Mesodermal cell (in vitro differentiated cells): ENCODE data around the gene ZNF672.
A peak's percentile ranks its signal among the peaks of the same experiment; 100 is the strongest.

ENCODE experiments used
- H3K27ac ChIP-seq: 2 replicates; pipeline ENCODE4 v1.7.0; 2013; ENCODE audit warnings: mild to moderate bottlenecking, low read depth, low read length, moderate library complexity; ENCODE audit not compliant: severe bottlenecking
- H3K36me3 ChIP-seq: 2 replicates; pipeline ENCODE4 v1.7.1; 2013; ENCODE audit warnings: mild to moderate bottlenecking, low read length, moderate library complexity; ENCODE audit not compliant: control insufficient read depth, insufficient read depth
- H3K4me1 ChIP-seq: one replicate; pipeline ENCODE4 v1.7.1; 2013; ENCODE audit warnings: mild to moderate bottlenecking, low read length; ENCODE audit not compliant: insufficient read depth, control insufficient read depth, poor library complexity, severe bottlenecking
- H3K4me3 ChIP-seq: 2 replicates; pipeline ENCODE4 v1.7.0; 2013; ENCODE audit warnings: low read length, control low read depth, mild to moderate bottlenecking; ENCODE audit not compliant: insufficient read depth, poor library complexity, severe bottlenecking; ENCODE audit errors: extremely low read depth
- H3K9me3 ChIP-seq: 2 replicates; pipeline ENCODE4 v1.7.1; 2013; ENCODE audit warnings: mild to moderate bottlenecking, low read length, moderate library complexity; ENCODE audit not compliant: control insufficient read depth
- WGBS, 2 experiments: methylation state at CpG; one replicate each; pipeline ENCODE4 v1.1.5; 2013; ENCODE audit warnings: missing lambda C conversion rate in 2 of 2; ENCODE audit not compliant: insufficient coverage in 2 of 2; 5-methylcytosine and 5-hydroxymethylcytosine counted together

The ZNF672 gene

DNA sequence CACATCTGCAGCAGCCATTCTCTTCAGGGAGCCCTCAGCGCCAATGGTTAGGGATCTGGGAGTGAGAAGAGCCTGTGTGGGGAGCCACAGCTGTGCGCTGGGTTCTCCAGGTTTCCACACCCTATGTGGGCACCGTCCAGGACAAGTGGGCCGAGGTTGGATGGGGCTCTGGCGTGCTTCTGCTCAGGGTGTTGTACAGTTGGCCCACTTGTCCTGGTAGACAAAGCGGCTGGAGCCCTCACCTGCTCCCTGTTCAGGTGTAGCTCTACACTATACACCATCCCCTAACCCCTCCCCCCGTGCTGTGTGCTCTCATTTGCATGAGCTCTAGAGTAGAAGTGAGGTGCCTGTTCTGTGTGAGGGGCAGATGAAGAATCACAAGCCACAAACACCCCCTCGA lies 24.5 kb upstream of the ZNF672 start:
- Histone ChIP-seq H3K36me3 (peaks cover 70% of the 10 kb centered on the region), H3K4me1 (no peaks in the 10 kb centered on the region), H3K4me3 (no peak overlapping the region), H3K9me3 (no peaks in the 10 kb centered on the region), H3K27ac (no peak overlapping the region)
- WGBS, 2 experiments: 82 to 92% methylated on average over 5 to 6 of the region's 8 CpGs

DNA sequence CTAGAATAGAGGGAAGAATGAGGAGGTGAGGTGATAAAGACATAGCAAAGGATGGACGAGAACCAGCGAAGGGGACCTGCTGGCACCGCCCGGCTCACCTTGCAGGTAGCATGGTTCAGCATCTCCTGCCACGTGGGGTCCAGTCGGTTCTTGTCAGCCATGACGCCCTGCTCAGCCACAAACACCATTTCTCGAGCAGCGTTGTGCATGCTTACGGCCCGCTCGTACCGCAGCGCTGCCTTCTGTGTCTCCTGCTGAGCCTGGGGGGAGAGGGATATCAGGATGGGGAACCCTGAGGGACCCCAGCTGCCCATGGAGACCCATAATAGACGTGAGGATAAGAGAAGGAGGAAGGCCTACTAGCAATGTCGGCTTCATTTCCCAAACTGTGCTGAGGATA lies 23.7 kb upstream of the ZNF672 start:
- no peak overlapping the region for H3K4me3 ChIP-seq
- no peak overlapping the region for H3K27ac ChIP-seq
- no peaks in the 10 kb centered on the region for H3K4me1 ChIP-seq
- peaks cover 78% of the 10 kb centered on the region for H3K36me3 ChIP-seq
- 95 to 97% methylated on average over 14 of the region's 16 CpGs for WGBS, 2 experiments
- no peaks in the 10 kb centered on the region for H3K9me3 ChIP-seq

DNA sequence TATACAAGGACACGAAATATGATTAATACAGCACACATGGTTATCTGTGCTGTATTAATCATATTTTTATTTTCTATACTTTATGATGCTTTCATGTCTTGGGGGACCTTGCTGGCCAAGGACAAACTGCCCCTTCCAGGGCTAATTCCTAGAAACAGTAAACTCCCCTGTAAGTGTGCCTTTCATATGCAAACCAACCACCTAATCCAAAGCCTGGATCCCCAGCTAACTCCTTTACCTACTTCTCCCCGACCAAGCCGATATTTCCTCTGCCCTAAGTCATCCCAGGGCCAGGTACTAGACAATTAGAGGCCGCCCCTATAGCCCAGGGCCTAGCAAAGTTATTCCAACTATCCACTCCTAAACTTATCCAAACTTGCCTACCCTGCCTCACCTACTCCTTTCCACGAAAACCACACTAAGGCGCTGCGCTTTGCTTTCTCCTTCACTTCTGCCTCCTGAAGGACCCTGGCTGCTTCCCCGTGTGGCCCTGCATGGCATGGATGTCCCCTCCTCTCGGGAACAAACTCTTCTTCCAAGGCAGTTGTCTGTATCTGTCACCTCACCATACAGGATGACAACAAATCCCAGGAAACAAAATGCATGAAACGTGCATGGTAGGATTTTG lies 22.5 kb upstream of the ZNF672 start:
- 85 to 86% methylated on average over 5 to 7 of the region's 10 CpGs for WGBS, 2 experiments
- Histone ChIP-seq H3K36me3 (peaks cover 85% of the 10 kb centered on the region), H3K9me3 (no peaks in the 10 kb centered on the region), H3K4me3 (no peak overlapping the region), H3K27ac (no peak overlapping the region), H3K4me1 (peaks cover 2% of the 10 kb centered on the region)

DNA sequence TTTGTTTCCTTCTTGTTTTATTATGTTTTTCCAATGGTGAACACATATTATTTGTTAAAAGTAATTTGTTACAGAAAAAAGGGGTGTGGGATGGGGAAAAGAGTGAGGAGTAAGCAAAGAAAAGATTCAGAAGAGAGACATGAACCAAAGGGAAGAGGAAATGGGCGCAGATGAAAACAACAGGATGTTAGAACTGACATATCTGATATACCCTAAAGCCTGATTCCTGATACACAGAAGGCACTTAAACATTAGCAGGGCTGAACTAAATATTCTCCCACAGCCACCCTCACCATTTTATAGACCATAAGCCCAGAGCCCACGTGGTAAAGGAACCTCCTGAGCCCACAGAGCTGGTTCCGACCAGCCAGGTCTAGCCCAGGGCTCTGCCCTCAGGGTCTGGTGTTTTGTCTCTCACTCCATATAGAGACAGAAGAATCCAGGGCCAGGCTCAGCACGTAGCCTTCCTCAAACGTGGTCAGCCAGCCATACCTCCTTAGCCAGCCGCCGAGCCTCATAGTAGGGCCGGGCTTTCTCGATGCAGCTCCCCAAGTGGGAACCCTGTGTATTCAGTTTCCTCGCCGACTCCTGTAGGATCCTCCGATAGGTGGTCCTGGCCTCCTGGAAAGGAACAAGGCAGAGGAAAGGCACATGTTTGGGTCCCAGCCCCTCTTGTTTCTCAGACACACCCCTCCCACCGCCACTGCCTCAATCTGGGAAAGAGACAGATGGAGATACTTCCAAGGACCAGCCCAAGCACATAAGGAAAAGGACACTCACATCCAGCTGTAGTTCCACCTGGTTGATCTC lies 21.8 kb upstream of the ZNF672 start:
- peaks cover 87% of the 10 kb centered on the region for H3K36me3 ChIP-seq
- peaks cover 7% of the 10 kb centered on the region for H3K4me1 ChIP-seq

DNA sequence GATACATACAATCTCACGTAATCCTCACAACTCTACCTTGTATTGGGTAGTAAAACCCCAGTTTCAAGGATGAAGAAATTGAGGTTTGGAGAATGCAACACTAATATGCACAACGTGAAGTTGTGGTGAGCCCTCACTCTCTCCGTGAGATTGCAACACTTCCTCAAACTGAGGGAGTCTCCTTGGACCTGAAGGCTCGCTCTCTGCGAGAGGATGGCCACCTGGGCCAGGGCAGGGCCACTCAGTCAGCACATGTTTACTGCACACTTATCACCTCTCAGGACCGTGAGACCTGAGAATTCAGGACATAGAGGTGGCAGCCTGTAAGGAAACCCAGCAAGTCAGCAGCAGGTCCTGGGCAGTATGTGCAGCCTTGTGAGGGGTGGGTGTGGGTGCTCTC lies 21.0 kb upstream of the ZNF672 start:
- peaks cover 88% of the 10 kb centered on the region for H3K36me3 ChIP-seq
- 93 to 94% methylated on average over 4 of the region's 6 CpGs for WGBS, 2 experiments
- H3K4me1 ChIP-seq: peaks cover 14% of the 10 kb centered on the region
- H3K9me3 ChIP-seq: no peaks in the 10 kb centered on the region
- no peak overlapping the region for H3K27ac ChIP-seq
- H3K4me3 ChIP-seq: no peak overlapping the region

More for the DNA sequence above, 21.8 kb upstream of the ZNF672 start:
- no peak overlapping the region for H3K27ac ChIP-seq
- WGBS, 2 experiments: 89 to 93% methylated on average over 12 to 13 of the region's 13 CpGs
- no peaks in the 10 kb centered on the region for H3K9me3 ChIP-seq
- no peak overlapping the region for H3K4me3 ChIP-seq

DNA sequence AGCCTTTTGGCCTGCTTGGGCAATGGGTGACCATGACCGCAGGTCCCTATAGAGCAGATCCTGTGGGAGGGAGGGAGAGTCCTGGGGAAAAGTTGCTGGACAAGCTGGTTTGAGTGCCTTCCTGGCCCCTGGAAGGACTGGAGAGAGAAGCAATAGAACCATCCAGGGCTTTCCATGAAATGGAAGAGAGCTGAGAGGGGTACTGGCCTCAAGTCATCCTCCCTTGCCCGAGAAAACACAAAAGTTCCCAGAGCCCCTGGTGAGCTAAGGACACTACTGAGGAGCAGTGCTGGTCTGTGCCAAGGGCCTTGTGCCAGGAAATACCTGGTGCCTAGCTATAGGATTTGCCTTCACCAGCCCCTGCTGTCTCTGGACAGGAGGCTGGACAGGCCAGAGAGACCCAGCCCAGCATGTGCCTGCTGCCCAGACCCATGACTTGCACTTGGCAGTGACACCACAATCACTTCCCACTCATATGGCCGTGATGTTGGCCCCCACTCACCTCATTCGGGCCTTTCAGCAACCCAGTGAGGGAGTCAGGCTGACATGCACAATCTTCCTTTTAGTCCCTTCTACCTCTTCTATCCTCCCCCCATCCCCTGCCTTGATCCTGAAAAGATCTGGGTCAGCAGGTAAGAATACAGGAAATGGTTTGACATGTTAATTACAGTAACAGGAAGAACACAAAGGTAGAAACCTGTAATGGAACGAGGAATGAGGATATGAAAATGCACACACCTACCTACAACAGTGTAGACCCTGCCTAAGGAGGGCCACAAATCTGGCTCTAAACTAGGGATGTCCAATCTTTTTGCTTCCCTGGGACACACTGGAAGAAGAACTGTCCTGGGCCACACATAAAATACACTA lies 19.3 kb upstream of the ZNF672 start:
- Histone ChIP-seq H3K9me3 (no peaks in the 10 kb centered on the region), H3K27ac (no peak overlapping the region), H3K4me3 (no peak overlapping the region), H3K4me1 (peaks cover 26% of the 10 kb centered on the region), H3K36me3 (peaks cover 90% of the 10 kb centered on the region)
- WGBS, 2 experiments: 82 to 96% methylated on average over 2 of the region's 5 CpGs

DNA sequence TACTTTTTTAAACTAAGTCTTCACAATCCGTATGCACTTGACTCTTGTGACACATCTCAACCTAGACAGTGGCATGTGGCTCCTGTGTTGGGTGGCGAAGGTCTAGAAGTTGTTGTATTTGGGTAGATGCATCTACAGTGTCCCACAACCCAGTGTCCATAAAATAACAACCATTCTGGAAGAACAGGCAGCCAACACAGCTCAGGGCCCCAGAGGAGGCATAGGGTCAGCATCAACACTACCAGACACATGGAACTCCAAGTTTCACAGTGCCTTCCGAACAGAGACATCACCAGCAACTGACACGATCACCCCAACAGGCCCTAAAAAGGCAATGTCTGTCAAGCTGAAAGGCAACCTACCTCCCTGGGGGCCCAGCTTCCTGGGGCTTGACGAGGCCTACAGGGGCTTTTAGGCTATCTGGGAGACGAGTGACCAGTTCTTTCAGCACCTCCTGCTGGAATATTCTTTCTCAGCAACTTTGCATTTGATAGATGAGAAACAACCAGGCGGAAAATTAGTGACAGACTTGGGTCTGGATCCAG lies 17.9 kb upstream of the ZNF672 start:
- H3K4me1 ChIP-seq: peaks cover 36% of the 10 kb centered on the region
- 97 to 100% methylated on average over 4 to 5 of the region's 7 CpGs for WGBS, 2 experiments
- H3K27ac ChIP-seq: no peak overlapping the region
- H3K36me3 ChIP-seq: peaks cover 88% of the 10 kb centered on the region
- no peaks in the 10 kb centered on the region for H3K9me3 ChIP-seq
- H3K4me3 ChIP-seq: no peak overlapping the region

DNA sequence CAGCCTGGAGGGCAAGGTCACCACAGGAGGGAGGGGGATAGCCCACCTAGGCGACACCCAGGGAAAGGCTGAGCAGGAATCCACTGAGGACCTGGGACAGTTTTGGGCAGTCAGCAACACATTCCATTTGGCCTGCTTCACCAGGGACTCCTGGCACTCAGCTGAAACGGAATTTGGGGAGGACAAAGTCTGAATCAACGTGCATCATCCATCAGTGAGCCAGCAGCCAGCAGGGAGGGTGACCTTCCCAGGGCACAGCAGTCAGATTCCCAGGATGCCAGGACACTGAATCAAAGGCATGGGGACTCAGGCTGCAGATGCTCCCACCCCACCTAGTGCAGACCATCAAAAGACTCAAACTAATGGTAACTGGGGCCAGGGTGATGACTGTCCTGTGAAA lies 16.9 kb upstream of the ZNF672 start:
- H3K27ac ChIP-seq: peak overlapping the region; percentile 29
- 74 to 78% methylated on average over 3 of the region's 3 CpGs for WGBS, 2 experiments
- H3K4me1 ChIP-seq: peaks cover 36% of the 10 kb centered on the region
- peaks cover 78% of the 10 kb centered on the region for H3K36me3 ChIP-seq
- H3K4me3 ChIP-seq: no peak overlapping the region
- no peaks in the 10 kb centered on the region for H3K9me3 ChIP-seq

DNA sequence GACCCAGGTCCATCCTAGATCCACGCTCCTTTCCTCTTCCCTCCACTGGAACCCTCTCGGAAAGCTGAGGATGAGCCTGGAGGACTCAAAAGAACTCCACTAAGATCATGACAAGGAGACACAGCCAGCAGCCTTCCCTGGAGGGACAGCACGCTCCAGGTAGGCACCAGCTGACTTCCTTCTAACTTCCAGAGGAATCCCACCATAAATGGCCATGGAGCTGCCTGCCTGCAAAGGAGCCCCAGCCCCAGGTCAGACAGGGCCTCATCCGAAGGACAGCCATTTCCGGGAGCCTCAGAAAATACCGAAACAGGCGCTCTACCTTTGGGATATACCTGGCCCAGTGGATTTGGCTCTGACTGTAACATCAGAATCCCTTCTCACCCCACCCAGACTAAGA lies 16.4 kb upstream of the ZNF672 start:
- WGBS, 2 experiments: 93% methylated on average over 6 of the region's 7 CpGs; no CpG with 5 or more reads in 1 of the 2 experiments
- Histone ChIP-seq H3K4me1 (peaks cover 36% of the 10 kb centered on the region), H3K4me3 (no peak overlapping the region), H3K9me3 (no peaks in the 10 kb centered on the region), H3K27ac (peak overlapping the region; percentile 13), H3K36me3 (peaks cover 72% of the 10 kb centered on the region)

DNA sequence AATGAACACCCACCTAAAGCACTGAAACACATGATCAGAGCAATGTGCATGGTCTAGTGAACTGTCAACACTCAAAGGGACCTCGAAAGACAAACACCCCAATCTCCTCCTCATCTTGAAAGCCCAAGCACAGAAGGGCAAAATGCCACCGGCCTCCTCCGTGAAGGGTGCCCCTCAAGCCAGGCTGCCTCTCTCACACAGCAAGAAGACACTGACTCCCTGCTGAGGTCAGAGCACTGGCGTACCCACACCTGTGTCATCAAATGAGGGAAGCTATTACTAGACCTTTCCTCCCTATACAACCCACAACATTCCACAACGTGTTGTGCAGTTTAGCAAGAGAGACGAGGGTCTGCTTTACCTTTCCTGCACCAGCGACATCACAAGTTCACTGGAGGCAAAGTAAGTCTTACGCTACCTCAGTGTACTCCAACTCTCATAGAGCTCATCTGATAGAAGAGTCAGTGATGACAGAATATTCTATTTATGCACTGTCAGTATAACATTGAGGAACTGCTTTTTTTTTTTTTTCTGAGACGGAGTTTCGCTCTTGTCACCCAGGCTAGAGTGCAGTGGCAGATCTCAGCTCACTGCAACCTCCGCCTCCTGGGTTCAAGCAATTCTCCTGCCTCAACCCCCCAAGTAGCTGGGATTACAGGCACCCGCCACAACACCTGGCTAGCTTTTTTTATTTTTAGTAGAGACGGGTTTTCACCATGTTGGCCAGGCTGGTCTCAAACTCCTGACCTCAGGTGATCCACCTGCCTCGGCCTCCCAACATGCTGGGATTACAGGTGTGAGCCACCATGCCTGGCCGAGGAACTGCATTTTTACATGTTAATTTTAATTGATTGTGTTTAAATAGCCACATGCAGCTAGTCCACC lies 15.6 kb upstream of the ZNF672 start:
- WGBS, 2 experiments: 85 to 93% methylated on average over 8 to 10 of the region's 15 CpGs
- Histone ChIP-seq H3K9me3 (no peaks in the 10 kb centered on the region), H3K36me3 (peaks cover 66% of the 10 kb centered on the region), H3K4me3 (no peak overlapping the region), H3K4me1 (peaks cover 39% of the 10 kb centered on the region), H3K27ac (no peak overlapping the region)
